GM21717 (cell line): ENCODE measurements around the gene SHISA8.

Experiments used
- ATAC-seq: cut with Tn5 transposase; IDR thresholded peaks from one replicate; pipeline ENCODE4 v1.9.1; 2021; ENCODE audit warnings: mild to moderate bottlenecking, moderate library complexity; ENCODE audit not compliant: unreplicated experiment

Gene SHISA8

DNA sequence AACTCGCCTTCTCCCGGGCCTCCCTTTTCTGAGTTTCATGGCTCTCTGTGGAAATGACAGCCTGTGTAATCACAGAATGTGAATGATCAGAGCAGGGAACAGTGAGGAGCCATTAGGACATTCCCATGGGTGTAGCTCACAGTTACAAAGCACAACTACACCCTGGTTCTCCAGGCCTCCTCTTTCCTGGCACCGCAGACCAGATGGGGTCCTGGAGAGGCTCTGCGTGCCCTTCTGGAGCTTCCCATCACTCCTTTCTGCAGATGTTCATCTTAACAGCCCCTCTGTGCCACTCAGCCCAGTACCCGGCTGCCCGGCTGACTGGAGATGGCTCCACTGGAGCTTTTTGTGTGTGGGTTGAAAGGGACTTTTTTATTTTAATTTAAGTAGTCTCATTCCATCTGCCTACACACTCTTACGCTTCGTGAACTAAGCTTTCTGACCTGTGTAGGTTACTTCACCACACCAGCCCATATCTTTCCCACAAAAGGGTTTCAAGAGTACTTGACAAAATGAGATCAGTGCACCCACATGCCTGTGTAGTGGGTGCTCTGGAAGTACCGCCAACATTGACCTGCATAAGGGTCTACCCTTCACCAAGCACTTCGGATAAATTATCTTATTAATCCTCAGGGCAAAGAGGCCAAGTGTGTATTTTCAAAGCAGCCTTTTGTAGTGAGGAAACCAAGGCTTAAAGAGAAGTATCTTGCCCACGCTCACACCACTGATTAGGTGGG lies 52.2 kb downstream of the SHISA8 start:
- peak; percentile 45 for ATAC-seq

DNA sequence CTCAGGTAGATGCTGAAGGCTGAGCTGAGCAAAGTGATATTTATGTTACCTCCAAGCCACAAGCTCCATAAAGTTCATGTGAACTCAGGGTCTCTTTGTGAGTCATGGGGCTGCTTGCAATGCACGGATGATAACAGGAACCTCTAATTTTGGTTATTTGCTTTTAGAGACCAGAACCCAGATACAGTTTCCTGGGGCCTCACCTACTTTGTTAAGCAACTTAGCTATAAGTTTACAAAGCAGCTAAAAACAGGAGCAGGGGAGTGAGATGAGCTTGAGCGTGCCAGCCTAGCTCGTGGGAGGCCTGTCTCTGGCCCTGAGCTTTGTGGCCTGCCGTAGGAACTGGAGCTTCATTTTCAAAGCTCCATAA lies 52.7 kb downstream of the SHISA8 start:
- peak; percentile 34 for ATAC-seq
